Peyer's patch (tissue), 4 donors: ENCODE results near the gene ACOX3.

ENCODE experiments used
- POLR2A ChIP-seq, 2 donors: fragments of 450-650 bp; IDR thresholded peaks; one replicate each; pipeline ENCODE4 v1.5.1; 2017; ENCODE audit warnings: antibody characterized with exemption in 2 of 2, mild to moderate bottlenecking in 2 of 2, moderate library complexity in 2 of 2
- TF ChIP-seq, protein P1 (sequence below), 6 experiments: fragments of 450-650 bp in 4 of 6; fragments of 200-600 bp in 2 of 6; sonication (generic) in 1 of 6; IDR thresholded peaks; one replicate each; pipeline ENCODE4 v1.5.1; 2017 to 2019; ENCODE audit warnings: antibody characterized with exemption in 6 of 6, mild to moderate bottlenecking in 3 of 6, moderate library complexity in 1 of 6

GRCh38 chr4:8345946-8346814 is 94.3 kb downstream of the ACOX3 start:
- TF ChIP-seq, protein P1, sequence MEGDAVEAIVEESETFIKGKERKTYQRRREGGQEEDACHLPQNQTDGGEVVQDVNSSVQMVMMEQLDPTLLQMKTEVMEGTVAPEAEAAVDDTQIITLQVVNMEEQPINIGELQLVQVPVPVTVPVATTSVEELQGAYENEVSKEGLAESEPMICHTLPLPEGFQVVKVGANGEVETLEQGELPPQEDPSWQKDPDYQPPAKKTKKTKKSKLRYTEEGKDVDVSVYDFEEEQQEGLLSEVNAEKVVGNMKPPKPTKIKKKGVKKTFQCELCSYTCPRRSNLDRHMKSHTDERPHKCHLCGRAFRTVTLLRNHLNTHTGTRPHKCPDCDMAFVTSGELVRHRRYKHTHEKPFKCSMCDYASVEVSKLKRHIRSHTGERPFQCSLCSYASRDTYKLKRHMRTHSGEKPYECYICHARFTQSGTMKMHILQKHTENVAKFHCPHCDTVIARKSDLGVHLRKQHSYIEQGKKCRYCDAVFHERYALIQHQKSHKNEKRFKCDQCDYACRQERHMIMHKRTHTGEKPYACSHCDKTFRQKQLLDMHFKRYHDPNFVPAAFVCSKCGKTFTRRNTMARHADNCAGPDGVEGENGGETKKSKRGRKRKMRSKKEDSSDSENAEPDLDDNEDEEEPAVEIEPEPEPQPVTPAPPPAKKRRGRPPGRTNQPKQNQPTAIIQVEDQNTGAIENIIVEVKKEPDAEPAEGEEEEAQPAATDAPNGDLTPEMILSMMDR (IDR thresholded peaks at IDR 0.05): no peak
- TF ChIP-seq POLR2A (IDR thresholded peaks at IDR 0.05): no peak
